MCF 10A (cell line): ENCODE data around the gene CA7. TPM values are rescaled to one million over a fixed set of nuclear protein-coding genes. Genes with fewer than 3 reads are reported as not detected.

ENCODE experiments used
- BruUV-seq: library from RNA; stranded (reverse); fragments of 400-500 nt; replicated peaks from 2 replicates; lab custom pipeline; 2021; lab: Mats Ljungman, UMichigan
- CTCF ChIA-PET: fragments of 300-600 bp; sonication (Branson Sonifier 250); formaldehyde crosslinking; extraction: SDS; loops from one replicate; lab custom pipeline; 2021; ENCODE audit warnings: antibody characterized with exemption, inconsistent platforms; lab: Yijun Ruan, JAX
- POLR2A ChIA-PET: fragments of 300-600, 350-650 bp; sonication (Branson Sonifier 250); formaldehyde crosslinking; extraction: SDS; loops from one replicate; lab custom pipeline; 2020; ENCODE audit warnings: antibody characterized with exemption, inconsistent platforms; lab: Yijun Ruan, JAX
- DNase-seq: peaks from one replicate; pipeline ENCODE4 v3.0.0-alpha.2; 2018; ENCODE audit not compliant: unreplicated experiment
- H3K27ac Mint-ChIP-seq: one replicate; pipeline ENCODE4 v1.8.0; 2022; ENCODE audit warnings: mild to moderate bottlenecking, low read depth, mixed read lengths; ENCODE audit not compliant: unreplicated experiment
- H3K27me3 Mint-ChIP-seq: one replicate; pipeline ENCODE4 v1.8.0; 2022; ENCODE audit warnings: mixed read lengths; ENCODE audit not compliant: insufficient read depth, unreplicated experiment
- H3K36me3 Mint-ChIP-seq: one replicate; pipeline ENCODE4 v1.8.0; 2022; ENCODE audit warnings: mild to moderate bottlenecking, moderate library complexity, mixed read lengths; ENCODE audit not compliant: insufficient read depth, unreplicated experiment
- H3K4me1 Mint-ChIP-seq: one replicate; pipeline ENCODE4 v1.8.0; 2022; ENCODE audit warnings: mixed read lengths; ENCODE audit not compliant: insufficient read depth, unreplicated experiment
- H3K4me3 Mint-ChIP-seq: one replicate; pipeline ENCODE4 v1.8.0; 2022; ENCODE audit warnings: mild to moderate bottlenecking, moderate library complexity, mixed read lengths; ENCODE audit not compliant: unreplicated experiment
- H3K9me3 Mint-ChIP-seq: one replicate; pipeline ENCODE4 v1.8.0; 2022; ENCODE audit warnings: mixed read lengths; ENCODE audit not compliant: unreplicated experiment
- CTCF ChIP-seq: fragments of 200-600 bp; IDR thresholded peaks from one replicate; pipeline ENCODE4 v1.8.0; 2022; ENCODE audit warnings: antibody characterized with exemption, mild to moderate bottlenecking; ENCODE audit not compliant: unreplicated experiment
- intact Hi-C: fragments of 100-400 bp; cut with micrococcal nuclease; formaldehyde crosslinking; loops from 2 replicates; pipeline ENCODE4 v1.14.1; 2022
- total RNA-seq: library from RNA; stranded (reverse); gene quantifications from 2 replicates; pipeline ENCODE4 v1.2.3, GENCODE V29; 2022

The CA7 gene
- total RNA-seq, 1 experiment from 2014 or later, result not detected

GRCh38 chr16:66853261-66854139 lies 9.3 kb downstream of the CA7 start:
- no peak for DNase-seq
- TF ChIP-seq CTCF, result no peak
- Mint-ChIP-seq H3K27ac (no peak overlapping the region), H3K4me1 (no peaks in the 10 kb centered on the region), H3K36me3 (no peaks in the 10 kb centered on the region), H3K27me3 (no peaks in the 10 kb centered on the region), H3K9me3 (no peaks in the 10 kb centered on the region), H3K4me3 (no peak overlapping the region)
- POLR2A ChIA-PET, result no interaction called here
- CTCF ChIA-PET, result interaction anchor here (0.5 to 3.3 kb wide), 4 partner anchors 23 to 99 kb away, joined by 3 to 16 read pairs (median 4); partner anchors contain the start of gene NAE1
- no TSS peak for BruUV-seq
- intact Hi-C loops, result no loop called here

GRCh38 chr16:66856184-66856730 lies 12.0 kb downstream of the CA7 start:
- ChIA-PET POLR2A (interaction anchor here (1.2 kb wide), 1 partner anchor 9 kb away, joined by 3 read pairs; no protein-coding TSS in a partner anchor), CTCF (interaction anchor here (0.6 to 5.4 kb wide), 3 partner anchors 12 to 713 kb away, joined by 3 to 43 read pairs (median 9); partner anchors contain the start of gene NAE1)
- no peak for TF ChIP-seq CTCF
- intact Hi-C loops, result no loop called here
- Mint-ChIP-seq H3K9me3 (no peaks in the 10 kb centered on the region), H3K4me3 (no peak overlapping the region), H3K27me3 (no peaks in the 10 kb centered on the region), H3K36me3 (no peaks in the 10 kb centered on the region), H3K4me1 (peaks cover 5% of the 10 kb centered on the region), H3K27ac (no peak overlapping the region)
- no TSS peak for BruUV-seq
- DNase-seq, result no peak

GRCh38 chr16:66856801-66857200 lies 12.6 kb downstream of the CA7 start:
- Mint-ChIP-seq H3K4me1 (peaks cover 5% of the 10 kb centered on the region), H3K9me3 (no peaks in the 10 kb centered on the region), H3K27me3 (no peaks in the 10 kb centered on the region), H3K4me3 (no peak overlapping the region), H3K36me3 (no peaks in the 10 kb centered on the region), H3K27ac (no peak overlapping the region)
- no TSS peak for BruUV-seq
- CTCF ChIA-PET, result interaction anchor here (2.4 to 5.4 kb wide), 2 partner anchors 11 to 26 kb away, joined by 9 to 43 read pairs; partner anchors contain the start of gene NAE1
- intact Hi-C loops, result no loop called here
- DNase-seq, result no peak
- TF ChIP-seq CTCF, result no peak
- POLR2A ChIA-PET, result interaction anchor here (0.7 to 1.2 kb wide), 2 partner anchors 9 to 40 kb away, joined by 3 read pairs; no protein-coding TSS in a partner anchor

GRCh38 chr16:66857437-66857836 lies 13.2 kb downstream of the CA7 start:
- Mint-ChIP-seq H3K4me1 (peaks cover 5% of the 10 kb centered on the region), H3K36me3 (no peaks in the 10 kb centered on the region), H3K27ac (no peak overlapping the region), H3K9me3 (no peaks in the 10 kb centered on the region), H3K27me3 (no peaks in the 10 kb centered on the region), H3K4me3 (no peak overlapping the region)
- CTCF ChIA-PET, result interaction anchor here (1.1 to 5.4 kb wide), 3 partner anchors 11 to 27 kb away, joined by 3 to 43 read pairs (median 9); partner anchors contain the start of gene NAE1
- no TSS peak for BruUV-seq
- intact Hi-C loops, result no loop called here
- no peak for DNase-seq
- TF ChIP-seq CTCF, result no peak
- POLR2A ChIA-PET, result interaction anchor here (0.7 to 1.2 kb wide), 2 partner anchors 10 to 41 kb away, joined by 3 read pairs; no protein-coding TSS in a partner anchor
